H1 (cell line): ENCODE measurements around the gene ARHGEF10L.

Experiments used
- HDAC2 ChIP-seq, 2 experiments: fragments of 300-600 bp in 1 of 2; sonication (generic) in 1 of 2; IDR thresholded peaks; 2 replicates each; pipeline ENCODE4 v1.6.1; 2011 to 2012; ENCODE audit warnings: low read depth in 2 of 2, low read length in 2 of 2, mild to moderate bottlenecking in 2 of 2, moderate library complexity in 2 of 2, borderline replicate concordance in 1 of 2, inconsistent platforms in 1 of 2
- POLR2A ChIP-seq, 2 experiments: IDR thresholded peaks; 1 replicate in 1 of 2; 2 replicates in 1 of 2; pipeline ENCODE4 v1.6.1; 2011; ENCODE audit warnings: low read depth in 2 of 2, low read length in 2 of 2, mild to moderate bottlenecking in 2 of 2; ENCODE audit errors: control extremely low read depth in 1 of 2
- TF ChIP-seq, protein P1 (sequence below), 3 experiments: IDR thresholded peaks; 1 replicate in 2 of 3; 2 replicates in 1 of 3; pipeline versions ENCODE4 v1.5.1 to v1.6.1; 2011; ENCODE audit warnings: low read length in 3 of 3, mild to moderate bottlenecking in 3 of 3, inconsistent platforms in 2 of 3, low read depth in 1 of 3, moderate library complexity in 1 of 3; ENCODE audit not compliant: insufficient read depth in 1 of 3; ENCODE audit errors: control extremely low read depth in 1 of 3

DNA sequence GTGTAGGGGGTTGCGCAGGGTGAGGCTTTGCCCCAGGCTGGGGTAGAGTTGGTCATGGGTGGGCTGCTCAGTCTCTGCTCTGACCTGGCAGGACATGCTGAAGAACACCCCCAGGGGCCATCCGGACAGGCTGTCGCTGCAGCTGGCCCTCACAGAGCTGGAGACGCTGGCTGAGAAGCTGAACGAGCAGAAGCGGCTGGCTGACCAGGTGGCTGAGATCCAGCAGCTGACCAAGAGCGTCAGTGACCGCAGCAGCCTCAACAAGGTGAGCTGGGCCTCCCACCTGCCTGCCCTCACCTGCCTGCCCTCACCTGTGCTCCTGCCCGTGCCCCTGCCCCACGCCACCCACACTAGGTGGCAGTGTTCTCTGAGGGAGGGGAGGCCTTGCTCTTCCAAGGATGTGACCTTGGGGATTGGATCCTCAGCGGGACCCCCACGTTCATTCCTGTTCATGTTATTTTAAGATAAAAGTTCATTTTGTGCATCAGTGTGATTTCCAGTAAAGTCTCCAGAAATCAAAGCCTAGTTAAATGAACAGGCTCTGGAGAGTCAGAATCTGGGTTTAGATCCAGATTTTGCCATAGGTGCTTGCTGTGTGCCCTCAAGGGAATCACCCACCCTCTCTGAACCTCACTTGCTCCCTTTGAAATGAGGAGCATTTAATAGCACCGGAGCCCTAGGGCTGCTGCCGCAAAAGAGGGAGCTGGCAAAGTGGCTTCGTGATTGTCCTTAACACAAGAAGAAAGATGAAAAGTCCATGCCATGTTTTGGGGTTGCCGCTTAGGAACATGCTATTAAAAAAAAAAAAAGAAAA, 87.9 kb downstream of the ARHGEF10L start:
- no peak for TF ChIP-seq HDAC2 (IDR thresholded peaks at IDR 0.05; ENCODE audit: borderline replicate concordance in 1 of 2, low read depth in 2 of 2, low read length in 2 of 2)
- TF ChIP-seq, protein P1, sequence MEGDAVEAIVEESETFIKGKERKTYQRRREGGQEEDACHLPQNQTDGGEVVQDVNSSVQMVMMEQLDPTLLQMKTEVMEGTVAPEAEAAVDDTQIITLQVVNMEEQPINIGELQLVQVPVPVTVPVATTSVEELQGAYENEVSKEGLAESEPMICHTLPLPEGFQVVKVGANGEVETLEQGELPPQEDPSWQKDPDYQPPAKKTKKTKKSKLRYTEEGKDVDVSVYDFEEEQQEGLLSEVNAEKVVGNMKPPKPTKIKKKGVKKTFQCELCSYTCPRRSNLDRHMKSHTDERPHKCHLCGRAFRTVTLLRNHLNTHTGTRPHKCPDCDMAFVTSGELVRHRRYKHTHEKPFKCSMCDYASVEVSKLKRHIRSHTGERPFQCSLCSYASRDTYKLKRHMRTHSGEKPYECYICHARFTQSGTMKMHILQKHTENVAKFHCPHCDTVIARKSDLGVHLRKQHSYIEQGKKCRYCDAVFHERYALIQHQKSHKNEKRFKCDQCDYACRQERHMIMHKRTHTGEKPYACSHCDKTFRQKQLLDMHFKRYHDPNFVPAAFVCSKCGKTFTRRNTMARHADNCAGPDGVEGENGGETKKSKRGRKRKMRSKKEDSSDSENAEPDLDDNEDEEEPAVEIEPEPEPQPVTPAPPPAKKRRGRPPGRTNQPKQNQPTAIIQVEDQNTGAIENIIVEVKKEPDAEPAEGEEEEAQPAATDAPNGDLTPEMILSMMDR (IDR thresholded peaks at IDR 0.05; ENCODE audit: control extremely low read depth in 1 of 3, insufficient read depth in 1 of 3, low read depth in 1 of 3, low read length in 3 of 3) = peak in 2 of 3 experiments; percentile 17 to 65; a peak in 2 of 4 replicates
- no peak for TF ChIP-seq POLR2A (IDR thresholded peaks at IDR 0.05; ENCODE audit: control extremely low read depth in 1 of 2, low read depth in 2 of 2, low read length in 2 of 2)
